Common myeloid progenitor, CD34-positive (primary cell): ENCODE results near the gene TENM4.

ENCODE experiments used
- CTCF ChIA-PET: fragments of 350-600 bp; sonication (Branson Sonifier 250); formaldehyde crosslinking; loops from one replicate; lab custom pipeline; 2021; ENCODE audit warnings: antibody characterized with exemption; lab: Charles Lee
- POLR2A ChIA-PET: fragments of 350-600 bp; sonication (Branson Sonifier 250); formaldehyde crosslinking; loops from one replicate; lab custom pipeline; 2021; ENCODE audit warnings: antibody characterized with exemption; lab: Charles Lee
- DNase-seq, 3 donors: peaks; one replicate each; pipeline versions ENCODE4 v3.0.0 to v3.0.0-alpha.2; 2013
- H3K27ac ChIP-seq, 2 experiments: 1 replicate in 1 of 2; 2 replicates in 1 of 2; pipeline ENCODE4 v1.7.0; 2013; ENCODE audit warnings: inconsistent platforms in 2 of 2, low read length in 2 of 2, mild to moderate bottlenecking in 2 of 2, low read depth in 1 of 2, moderate library complexity in 1 of 2; ENCODE audit not compliant: severe bottlenecking in 2 of 2, insufficient read depth in 1 of 2, poor library complexity in 1 of 2
- H3K27me3 ChIP-seq, 5 experiments: replicated peaks in 2 of 5; 1 replicate in 3 of 5; 2 replicates in 2 of 5; pipeline versions ENCODE4 v1.6.1 to v1.7.0; 2013; ENCODE audit warnings: low read length in 4 of 5, mild to moderate bottlenecking in 2 of 5, moderate library complexity in 2 of 5, inconsistent platforms in 1 of 5; ENCODE audit not compliant: insufficient read depth in 5 of 5, control insufficient read depth in 4 of 5
- H3K36me3 ChIP-seq, 4 experiments: 1 replicate in 2 of 4; 2 replicates in 2 of 4; pipeline versions ENCODE4 v1.6.1 to v1.7.0; 2013; ENCODE audit warnings: low read length in 3 of 4, control low read depth in 1 of 4, mild to moderate bottlenecking in 1 of 4; ENCODE audit not compliant: control insufficient read depth in 4 of 4, insufficient read depth in 4 of 4
- H3K4me1 ChIP-seq, 4 experiments: 1 replicate in 3 of 4; 2 replicates in 1 of 4; pipeline versions ENCODE4 v1.6.1 to v1.7.1; 2013; ENCODE audit warnings: low read length in 3 of 4, mild to moderate bottlenecking in 3 of 4, control low read depth in 1 of 4, inconsistent platforms in 1 of 4, moderate library complexity in 1 of 4; ENCODE audit not compliant: control insufficient read depth in 4 of 4, insufficient read depth in 4 of 4; ENCODE audit errors: control extremely low read depth in 1 of 4
- H3K4me3 ChIP-seq, 7 experiments: 1 replicate in 4 of 7; 2 replicates in 3 of 7; pipeline versions ENCODE4 v1.5.1 to v1.7.0; 2013; ENCODE audit warnings: mild to moderate bottlenecking in 7 of 7, low read length in 6 of 7, moderate library complexity in 6 of 7, inconsistent platforms in 2 of 7, low read depth in 2 of 7, control low read depth in 1 of 7; ENCODE audit not compliant: insufficient read depth in 4 of 7, control insufficient read depth in 1 of 7; ENCODE audit errors: extremely low read depth in 1 of 7
- H3K9me3 ChIP-seq, 5 experiments: 1 replicate in 4 of 5; 2 replicates in 1 of 5; pipeline versions ENCODE4 v1.6.1 to v1.7.1; 2013; ENCODE audit warnings: low read length in 4 of 5, mild to moderate bottlenecking in 2 of 5, inconsistent platforms in 1 of 5, low read depth in 1 of 5, moderate library complexity in 1 of 5; ENCODE audit not compliant: control insufficient read depth in 4 of 5, insufficient read depth in 2 of 5; ENCODE audit errors: control extremely low read depth in 1 of 5
- WGBS: methylation state at CpG from one replicate; pipeline ENCODE4 v1.1.5; 2013; ENCODE audit not compliant: insufficient coverage; 5-methylcytosine and 5-hydroxymethylcytosine counted together

Gene TENM4

DNA sequence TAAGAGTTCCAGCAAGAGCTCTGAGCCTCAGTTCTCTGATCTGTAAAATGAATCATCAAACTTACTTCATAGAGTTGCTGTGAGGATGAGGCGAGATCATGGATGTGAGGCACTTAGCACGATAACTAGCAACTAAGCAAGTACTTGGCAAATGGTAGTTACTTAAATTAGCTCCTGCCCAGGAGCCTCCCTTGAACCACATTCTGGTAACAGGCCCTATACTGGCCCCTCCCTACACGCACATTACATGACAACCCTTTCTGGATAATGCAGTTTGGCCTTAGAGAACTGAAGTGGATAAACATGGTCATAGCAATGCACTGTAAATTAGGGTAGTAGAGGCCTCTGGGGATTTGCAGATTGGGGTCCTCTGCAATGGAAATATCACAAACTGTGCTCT lies 678.7 kb downstream of the TENM4 start:
- DNase-seq, result no peak
- Histone ChIP-seq H3K36me3 (no peaks in the 10 kb centered on the region), H3K4me1 (no peaks in the 10 kb centered on the region), H3K27me3 (peaks cover 0 to 7% (median 0%) of the 10 kb centered on the region in 5 experiments), H3K4me3 (no peak overlapping the region), H3K9me3 (no peaks in the 10 kb centered on the region), H3K27ac (no peak overlapping the region)
- no CpG with 5 or more reads among the region's 3 CpGs for WGBS
- CTCF ChIA-PET, result no interaction called here
- POLR2A ChIA-PET, result no interaction called here

DNA sequence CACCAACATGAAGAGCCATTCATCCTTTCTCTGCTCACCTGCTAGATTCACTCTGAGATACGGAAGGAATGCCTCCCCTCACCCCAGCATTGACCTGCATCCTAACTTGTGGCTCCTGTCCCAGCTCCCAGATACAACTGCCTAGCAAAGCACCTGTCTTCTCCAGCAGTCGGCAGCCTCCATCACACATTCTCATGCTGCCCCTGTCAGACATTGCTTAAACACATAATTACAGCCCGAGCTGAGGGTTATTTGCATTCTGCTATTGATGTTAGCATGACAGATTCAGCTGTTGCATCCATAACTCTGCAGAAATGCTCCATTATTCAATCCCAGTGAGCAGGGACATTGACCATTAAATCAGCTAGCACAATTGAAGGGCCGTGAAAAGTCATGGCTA lies 681.8 kb downstream of the TENM4 start:
- DNase-seq, result no peak
- ChIA-PET CTCF (no interaction called here), POLR2A (no interaction called here)

DNA sequence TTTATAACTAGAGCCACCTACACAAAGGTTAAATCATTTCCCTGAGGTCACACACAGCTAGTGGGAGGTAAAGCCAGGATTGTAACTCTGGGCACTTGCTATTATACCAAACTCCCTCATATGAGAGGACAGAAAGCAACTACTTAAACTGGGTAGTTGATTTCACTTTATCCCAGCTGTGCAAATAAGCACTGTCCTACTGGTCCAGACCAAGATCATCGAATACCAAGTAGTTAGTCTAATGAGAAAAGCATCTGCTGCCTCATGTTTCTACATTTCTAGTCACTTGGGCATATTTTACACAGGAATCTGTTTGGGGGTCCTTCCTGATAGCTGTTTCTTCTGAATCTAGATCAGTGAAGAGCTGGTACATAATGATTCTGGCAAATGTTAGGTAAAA lies 687.5 kb downstream of the TENM4 start:
- no peak for DNase-seq
- H3K9me3 ChIP-seq, result no peaks in the 10 kb centered on the region
- H3K36me3 ChIP-seq, result no peaks in the 10 kb centered on the region
- 100% methylated on average over 1 of the region's 1 CpG for WGBS
- H3K4me1 ChIP-seq, result no peaks in the 10 kb centered on the region
- ChIA-PET POLR2A (no interaction called here), CTCF (interaction anchor here (1.8 kb wide), 1 partner anchor 10 kb away, joined by 5 read pairs; no protein-coding TSS in a partner anchor)
- H3K27ac ChIP-seq, result no peak overlapping the region
- peaks cover 0 to 3% (median 2%) of the 10 kb centered on the region in 5 experiments for H3K27me3 ChIP-seq
- no peak overlapping the region for H3K4me3 ChIP-seq

More for the DNA sequence above, 681.8 kb downstream of the TENM4 start:
- Histone ChIP-seq H3K4me1 (no peaks in the 10 kb centered on the region), H3K27ac (no peak overlapping the region), H3K36me3 (no peaks in the 10 kb centered on the region), H3K4me3 (no peak overlapping the region), H3K9me3 (no peaks in the 10 kb centered on the region), H3K27me3 (peaks cover 0 to 9% (median 0%) of the 10 kb centered on the region in 5 experiments)
- WGBS, result 84% methylated on average over 4 of the region's 4 CpGs

DNA sequence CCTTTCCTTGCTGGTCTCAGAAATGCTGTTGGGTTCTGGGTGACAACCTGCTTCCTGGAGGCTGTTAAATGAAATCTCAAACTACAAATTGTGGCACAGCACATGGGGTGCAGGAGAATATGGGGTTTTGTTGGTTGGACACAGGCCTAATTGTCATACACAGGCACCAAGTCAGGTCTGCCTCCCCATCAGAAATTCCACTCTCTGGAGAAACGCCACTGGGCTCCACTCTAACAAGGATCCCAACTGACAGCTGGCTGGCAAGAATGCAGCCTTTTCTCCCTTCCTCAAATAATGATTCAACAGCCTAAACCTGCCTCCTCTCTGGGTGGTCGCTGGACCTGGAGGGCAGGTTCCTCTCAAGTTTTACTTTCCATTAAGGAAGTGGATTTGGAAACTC lies 688.3 kb downstream of the TENM4 start:
- DNase-seq, result no peak
- Histone ChIP-seq H3K36me3 (no peaks in the 10 kb centered on the region), H3K9me3 (no peaks in the 10 kb centered on the region), H3K27me3 (peaks cover 0 to 3% (median 2%) of the 10 kb centered on the region in 5 experiments), H3K4me3 (no peak overlapping the region), H3K27ac (no peak overlapping the region), H3K4me1 (no peaks in the 10 kb centered on the region)
- ChIA-PET POLR2A (no interaction called here), CTCF (no interaction called here)
- WGBS, result 88% methylated on average over 2 of the region's 2 CpGs

- CTCF ChIA-PET, result no interaction called here
These were observed 691.7 kb downstream of the TENM4 start for GRCh38 chr11:78748918-78749690.

DNA sequence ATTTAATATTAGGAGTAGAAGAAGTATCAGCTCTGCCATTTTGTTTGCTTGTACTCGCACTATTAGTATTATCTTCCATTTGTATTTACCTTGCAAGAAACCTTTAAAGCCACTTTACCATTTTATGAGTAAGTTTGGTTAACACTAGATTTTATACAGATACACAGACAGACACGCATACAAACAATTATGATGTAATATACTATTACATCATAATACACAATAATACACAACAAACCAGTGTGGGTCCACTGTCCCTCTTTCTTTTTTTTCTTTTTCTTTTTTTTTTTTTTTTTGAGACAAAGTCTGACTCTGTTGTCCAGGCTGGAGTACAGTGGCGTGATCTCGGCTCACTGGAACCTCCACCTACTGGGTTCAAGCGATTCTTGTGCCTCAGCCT lies 695.9 kb downstream of the TENM4 start:
- ChIA-PET CTCF (no interaction called here), POLR2A (no interaction called here)
- H3K27me3 ChIP-seq, result peaks cover 0 to 1% (median 0%) of the 10 kb centered on the region in 5 experiments
- H3K4me3 ChIP-seq, result no peak overlapping the region
- no peak overlapping the region for H3K27ac ChIP-seq
- WGBS, result 100% methylated on average over 3 of the region's 5 CpGs
- no peaks in the 10 kb centered on the region for H3K9me3 ChIP-seq
- H3K36me3 ChIP-seq, result no peaks in the 10 kb centered on the region
- DNase-seq, result no peak
- H3K4me1 ChIP-seq, result no peaks in the 10 kb centered on the region

More at GRCh38 chr11:78748918-78749690, 691.7 kb downstream of the TENM4 start:
- no peak for DNase-seq
- peaks cover 0 to 2% (median 0%) of the 10 kb centered on the region in 5 experiments for H3K27me3 ChIP-seq
- no peaks in the 10 kb centered on the region for H3K36me3 ChIP-seq
- 70% methylated on average over 2 of the region's 7 CpGs for WGBS
- POLR2A ChIA-PET, result no interaction called here
- H3K9me3 ChIP-seq, result no peaks in the 10 kb centered on the region
- no peak overlapping the region for H3K4me3 ChIP-seq
- no peak overlapping the region for H3K27ac ChIP-seq
- no peaks in the 10 kb centered on the region for H3K4me1 ChIP-seq

DNA sequence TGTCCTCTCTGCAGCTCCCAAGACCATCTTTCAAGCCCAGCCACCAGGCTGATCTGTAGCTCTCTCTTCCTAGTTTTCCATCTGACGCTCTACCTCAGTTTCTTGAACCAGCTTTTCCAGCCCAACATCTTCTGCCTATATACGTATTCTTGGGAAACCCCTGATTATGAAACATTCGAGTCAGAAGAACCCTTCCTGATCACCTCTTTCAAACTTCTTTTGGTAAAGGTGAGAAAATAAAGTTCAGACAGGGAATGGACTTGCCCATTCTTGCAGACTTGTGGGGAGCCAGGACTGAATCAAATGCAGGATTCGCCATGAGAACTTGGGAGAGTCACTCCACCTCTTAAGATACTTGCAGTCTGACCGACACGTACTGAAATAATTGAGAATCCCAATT lies 696.6 kb downstream of the TENM4 start:
- Histone ChIP-seq H3K9me3 (no peaks in the 10 kb centered on the region), H3K4me1 (no peaks in the 10 kb centered on the region), H3K4me3 (no peak overlapping the region), H3K27me3 (no peaks in the 10 kb centered on the region), H3K36me3 (no peaks in the 10 kb centered on the region), H3K27ac (no peak overlapping the region)
- ChIA-PET POLR2A (no interaction called here), CTCF (no interaction called here)
- DNase-seq, result no peak
- WGBS, result 93% methylated on average over 6 of the region's 6 CpGs
